Uterus (tissue), 2 donors: ENCODE data around the gene DLGAP1.

Source experiments
- CTCF ChIP-seq, 4 experiments: fragments of 200-600 bp in 2 of 4; fragments of 450-650 bp in 2 of 4; sonication (generic) in 2 of 4; IDR thresholded peaks; one replicate each; pipeline ENCODE4 v1.5.1; 2016 to 2019; ENCODE audit warnings: antibody characterized with exemption in 4 of 4, mild to moderate bottlenecking in 2 of 4, moderate library complexity in 1 of 4
- POLR2A ChIP-seq, 2 donors: fragments of 450-650 bp; IDR thresholded peaks; one replicate each; pipeline ENCODE4 v1.6.1; 2016; ENCODE audit warnings: antibody characterized with exemption in 2 of 2, mild to moderate bottlenecking in 1 of 2, moderate library complexity in 1 of 2

- TF ChIP-seq CTCF (IDR thresholded peaks at IDR 0.05) (no peak), POLR2A (IDR thresholded peaks at IDR 0.05) (no peak)
Observed at GRCh38 chr18:3466872-3467271, 988.2 kb downstream of the DLGAP1 start.
